Liver (tissue), 3 donors: ENCODE results near the gene MRTFB.

ENCODE experiments used
- EGR1 ChIP-seq, 2 donors: IDR thresholded peaks; 2 replicates each; pipeline ENCODE4 v1.6.1; 2016 to 2018; ENCODE audit warnings: antibody characterized with exemption in 2 of 2, low read depth in 2 of 2
- GABPA ChIP-seq, 2 donors: IDR thresholded peaks in 1 of 2; conservative IDR thresholded peaks in 1 of 2; 2 replicates each; pipeline ENCODE4 v1.6.1; 2016; ENCODE audit warnings: antibody characterized with exemption in 2 of 2, mild to moderate bottlenecking in 1 of 2, moderate library complexity in 1 of 2
- HNF4A ChIP-seq, 2 donors: conservative IDR thresholded peaks; 2 replicates each; pipeline ENCODE4 v1.6.1; 2016; ENCODE audit warnings: antibody characterized with exemption in 2 of 2, mild to moderate bottlenecking in 2 of 2
- JUND ChIP-seq, 2 donors: IDR thresholded peaks; 2 replicates each; pipeline ENCODE4 v1.6.1; 2016; ENCODE audit warnings: antibody characterized with exemption in 2 of 2
- RAD21 ChIP-seq, 2 donors: IDR thresholded peaks; 2 replicates each; pipeline ENCODE4 v1.6.1; 2016; ENCODE audit warnings: antibody characterized with exemption in 2 of 2, mild to moderate bottlenecking in 2 of 2
- RXRA ChIP-seq, 2 donors: IDR thresholded peaks; 2 replicates each; pipeline ENCODE4 v1.6.1; 2017 to 2018; ENCODE audit warnings: antibody characterized with exemption in 2 of 2, mild to moderate bottlenecking in 1 of 2
- SP1 ChIP-seq: IDR thresholded peaks from 2 replicates; pipeline ENCODE4 v1.6.1; 2018; ENCODE audit warnings: antibody characterized with exemption, mild to moderate bottlenecking
- TAF1 ChIP-seq: conservative IDR thresholded peaks from 2 replicates; pipeline ENCODE4 v1.6.1; 2016; ENCODE audit warnings: antibody characterized with exemption, mild to moderate bottlenecking
- TF ChIP-seq, protein P1 (sequence below): fragments of 150-350 bp; IDR thresholded peaks from 2 replicates; pipeline ENCODE4 v1.5.1; 2017; ENCODE audit warnings: improper control_type of control experiment, low read depth, low read length; ENCODE audit not compliant: missing input control
- TF ChIP-seq, protein P2 (sequence below): IDR thresholded peaks from 2 replicates; pipeline ENCODE4 v1.6.1; 2016; ENCODE audit warnings: antibody characterized with exemption, mild to moderate bottlenecking
- TF ChIP-seq, protein P3 (sequence below): IDR thresholded peaks from 2 replicates; pipeline ENCODE4 v1.6.1; 2016; ENCODE audit warnings: antibody characterized with exemption
- TF ChIP-seq, protein P4 (sequence below): IDR thresholded peaks from 2 replicates; pipeline ENCODE4 v1.6.1; 2016; ENCODE audit warnings: antibody characterized with exemption
- donor health status: healthy.
- donor health status: healthy.

DNA sequence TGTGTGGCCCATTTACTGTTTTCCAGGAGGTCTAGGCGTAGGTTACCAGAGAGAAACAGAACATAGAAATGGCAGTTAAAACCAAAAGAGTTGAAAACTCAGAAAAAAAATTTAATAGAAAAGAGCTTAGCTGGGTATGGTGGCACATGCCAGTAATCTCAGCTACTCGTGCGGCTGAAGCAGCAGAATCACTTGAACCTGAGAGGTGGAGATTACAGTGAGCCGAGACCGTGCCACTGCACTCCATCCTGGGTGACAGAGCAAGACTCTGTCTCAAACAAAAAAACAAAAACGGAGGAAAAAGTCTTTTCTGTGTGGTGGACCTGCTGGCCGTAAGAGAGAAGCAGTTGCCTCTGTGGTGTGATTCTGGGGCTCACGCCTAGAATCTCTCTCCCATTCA lies 35.8 kb downstream of the MRTFB start:
- no peak for TF ChIP-seq TAF1
- no peak for TF ChIP-seq GABPA (IDR thresholded peaks at IDR 0.05 in 1 of 2, conservative IDR thresholded peaks at IDR 0.05 in 1 of 2)
- TF ChIP-seq, protein P1, sequence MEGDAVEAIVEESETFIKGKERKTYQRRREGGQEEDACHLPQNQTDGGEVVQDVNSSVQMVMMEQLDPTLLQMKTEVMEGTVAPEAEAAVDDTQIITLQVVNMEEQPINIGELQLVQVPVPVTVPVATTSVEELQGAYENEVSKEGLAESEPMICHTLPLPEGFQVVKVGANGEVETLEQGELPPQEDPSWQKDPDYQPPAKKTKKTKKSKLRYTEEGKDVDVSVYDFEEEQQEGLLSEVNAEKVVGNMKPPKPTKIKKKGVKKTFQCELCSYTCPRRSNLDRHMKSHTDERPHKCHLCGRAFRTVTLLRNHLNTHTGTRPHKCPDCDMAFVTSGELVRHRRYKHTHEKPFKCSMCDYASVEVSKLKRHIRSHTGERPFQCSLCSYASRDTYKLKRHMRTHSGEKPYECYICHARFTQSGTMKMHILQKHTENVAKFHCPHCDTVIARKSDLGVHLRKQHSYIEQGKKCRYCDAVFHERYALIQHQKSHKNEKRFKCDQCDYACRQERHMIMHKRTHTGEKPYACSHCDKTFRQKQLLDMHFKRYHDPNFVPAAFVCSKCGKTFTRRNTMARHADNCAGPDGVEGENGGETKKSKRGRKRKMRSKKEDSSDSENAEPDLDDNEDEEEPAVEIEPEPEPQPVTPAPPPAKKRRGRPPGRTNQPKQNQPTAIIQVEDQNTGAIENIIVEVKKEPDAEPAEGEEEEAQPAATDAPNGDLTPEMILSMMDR = no peak
- no peak for TF ChIP-seq JUND (IDR thresholded peaks at IDR 0.05)
- TF ChIP-seq, protein P2, sequence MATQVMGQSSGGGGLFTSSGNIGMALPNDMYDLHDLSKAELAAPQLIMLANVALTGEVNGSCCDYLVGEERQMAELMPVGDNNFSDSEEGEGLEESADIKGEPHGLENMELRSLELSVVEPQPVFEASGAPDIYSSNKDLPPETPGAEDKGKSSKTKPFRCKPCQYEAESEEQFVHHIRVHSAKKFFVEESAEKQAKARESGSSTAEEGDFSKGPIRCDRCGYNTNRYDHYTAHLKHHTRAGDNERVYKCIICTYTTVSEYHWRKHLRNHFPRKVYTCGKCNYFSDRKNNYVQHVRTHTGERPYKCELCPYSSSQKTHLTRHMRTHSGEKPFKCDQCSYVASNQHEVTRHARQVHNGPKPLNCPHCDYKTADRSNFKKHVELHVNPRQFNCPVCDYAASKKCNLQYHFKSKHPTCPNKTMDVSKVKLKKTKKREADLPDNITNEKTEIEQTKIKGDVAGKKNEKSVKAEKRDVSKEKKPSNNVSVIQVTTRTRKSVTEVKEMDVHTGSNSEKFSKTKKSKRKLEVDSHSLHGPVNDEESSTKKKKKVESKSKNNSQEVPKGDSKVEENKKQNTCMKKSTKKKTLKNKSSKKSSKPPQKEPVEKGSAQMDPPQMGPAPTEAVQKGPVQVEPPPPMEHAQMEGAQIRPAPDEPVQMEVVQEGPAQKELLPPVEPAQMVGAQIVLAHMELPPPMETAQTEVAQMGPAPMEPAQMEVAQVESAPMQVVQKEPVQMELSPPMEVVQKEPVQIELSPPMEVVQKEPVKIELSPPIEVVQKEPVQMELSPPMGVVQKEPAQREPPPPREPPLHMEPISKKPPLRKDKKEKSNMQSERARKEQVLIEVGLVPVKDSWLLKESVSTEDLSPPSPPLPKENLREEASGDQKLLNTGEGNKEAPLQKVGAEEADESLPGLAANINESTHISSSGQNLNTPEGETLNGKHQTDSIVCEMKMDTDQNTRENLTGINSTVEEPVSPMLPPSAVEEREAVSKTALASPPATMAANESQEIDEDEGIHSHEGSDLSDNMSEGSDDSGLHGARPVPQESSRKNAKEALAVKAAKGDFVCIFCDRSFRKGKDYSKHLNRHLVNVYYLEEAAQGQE = no peak
- no peak for TF ChIP-seq RXRA (IDR thresholded peaks at IDR 0.05)
- TF ChIP-seq EGR1 (IDR thresholded peaks at IDR 0.05; ENCODE audit: low read depth in 2 of 2) = no peak
- TF ChIP-seq, protein P3, sequence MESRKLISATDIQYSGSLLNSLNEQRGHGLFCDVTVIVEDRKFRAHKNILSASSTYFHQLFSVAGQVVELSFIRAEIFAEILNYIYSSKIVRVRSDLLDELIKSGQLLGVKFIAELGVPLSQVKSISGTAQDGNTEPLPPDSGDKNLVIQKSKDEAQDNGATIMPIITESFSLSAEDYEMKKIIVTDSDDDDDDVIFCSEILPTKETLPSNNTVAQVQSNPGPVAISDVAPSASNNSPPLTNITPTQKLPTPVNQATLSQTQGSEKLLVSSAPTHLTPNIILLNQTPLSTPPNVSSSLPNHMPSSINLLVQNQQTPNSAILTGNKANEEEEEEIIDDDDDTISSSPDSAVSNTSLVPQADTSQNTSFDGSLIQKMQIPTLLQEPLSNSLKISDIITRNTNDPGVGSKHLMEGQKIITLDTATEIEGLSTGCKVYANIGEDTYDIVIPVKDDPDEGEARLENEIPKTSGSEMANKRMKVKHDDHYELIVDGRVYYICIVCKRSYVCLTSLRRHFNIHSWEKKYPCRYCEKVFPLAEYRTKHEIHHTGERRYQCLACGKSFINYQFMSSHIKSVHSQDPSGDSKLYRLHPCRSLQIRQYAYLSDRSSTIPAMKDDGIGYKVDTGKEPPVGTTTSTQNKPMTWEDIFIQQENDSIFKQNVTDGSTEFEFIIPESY = no peak
- TF ChIP-seq SP1 = no peak
- TF ChIP-seq, protein P4, sequence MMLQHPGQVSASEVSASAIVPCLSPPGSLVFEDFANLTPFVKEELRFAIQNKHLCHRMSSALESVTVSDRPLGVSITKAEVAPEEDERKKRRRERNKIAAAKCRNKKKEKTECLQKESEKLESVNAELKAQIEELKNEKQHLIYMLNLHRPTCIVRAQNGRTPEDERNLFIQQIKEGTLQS = no peak
- no peak for TF ChIP-seq RAD21 (IDR thresholded peaks at IDR 0.05)
- no peak for TF ChIP-seq HNF4A (conservative IDR thresholded peaks at IDR 0.05)
